Measurements from ENCODE around the gene MSRB3. TPM values are rescaled to one million over a fixed set of nuclear protein-coding genes. Genes with fewer than 3 reads are reported as not detected.

The MSRB3 gene
- total and polyA plus RNA-seq, 2 experiments from 2014 or later, result 16.9 to 19.2 TPM

GRCh38 chr12:65415826-65416225 lies 137.3 kb downstream of the MSRB3 start:
- Histone ChIP-seq H3K9me3 (ENCODE audit: low read depth) (no peaks in the 10 kb centered on the region), H3K4me3 (no peak overlapping the region), H3K27ac (no peak overlapping the region), H3K4me2 (no peak overlapping the region), H3K79me2 (no peaks in the 10 kb centered on the region), H3K27me3 (no peaks in the 10 kb centered on the region), H3K9me2 (replicated peaks; ENCODE audit: insufficient read depth) (no peaks in the 10 kb centered on the region), H2AFZ (no peak overlapping the region), H3K4me1 (ENCODE audit: insufficient read depth) (peaks cover under 1% of the 10 kb centered on the region), H3K36me3 (replicated peaks; ENCODE audit: insufficient read depth, low read depth) (no peaks in the 10 kb centered on the region), H4K20me1 (ENCODE audit: insufficient read depth, poor library complexity, severe bottlenecking) (no peaks in the 10 kb centered on the region)
- DNase-seq (ENCODE audit: low spot score), result peak; percentile 22
- TF ChIP-seq CTCF (IDR thresholded peaks at IDR 0.05; ENCODE audit: poor library complexity), result no peak

DNA sequence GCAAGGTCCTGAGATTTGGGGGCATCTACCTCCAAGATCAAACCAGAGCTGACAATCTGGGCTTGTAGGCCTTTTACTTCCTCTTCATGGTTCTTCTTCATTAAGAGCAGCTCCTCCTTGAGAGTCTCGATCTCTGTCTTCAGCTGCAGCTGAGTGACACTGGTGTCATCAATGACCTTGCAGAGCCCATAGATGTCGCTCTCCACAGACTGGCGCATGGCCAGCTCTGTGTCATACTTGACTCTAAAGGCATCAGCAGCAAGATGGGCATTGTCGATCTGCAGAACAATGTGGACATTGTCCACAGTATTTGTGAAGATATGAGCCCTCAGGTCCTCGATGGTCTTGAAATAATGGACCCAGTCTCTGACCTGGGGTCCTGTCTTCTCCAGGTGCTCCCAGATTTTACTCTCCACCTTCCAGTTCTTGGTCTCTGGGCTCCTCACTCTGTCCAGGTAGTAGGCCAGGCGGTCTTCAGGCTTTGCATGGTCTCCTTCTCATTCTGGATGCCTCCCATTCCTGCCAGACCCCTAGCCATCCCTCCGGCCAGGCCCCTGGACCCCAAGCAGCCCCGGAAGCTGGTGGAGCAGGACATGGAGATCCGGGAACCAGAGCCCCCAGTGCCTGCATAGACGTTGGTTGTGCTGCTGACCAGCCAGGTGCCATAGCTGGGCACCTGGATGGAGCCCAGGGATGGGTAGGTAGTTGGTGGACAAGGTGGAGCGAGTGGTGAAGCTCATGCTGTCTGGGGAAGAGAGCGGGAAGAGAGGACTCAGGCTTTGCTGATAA lies 141.0 kb downstream of the MSRB3 start:
- WGBS (ENCODE audit: low lambda C conversion rate, missing lambda C conversion rate), result 93% methylated on average over 12 of the region's 12 CpGs
- Histone ChIP-seq H3K4me1 (ENCODE audit: insufficient read depth) (no peaks in the 10 kb centered on the region), H2AFZ (no peak overlapping the region), H3K27ac (no peak overlapping the region), H3K4me2 (no peak overlapping the region), H3K9me3 (ENCODE audit: low read depth) (no peaks in the 10 kb centered on the region), H3K36me3 (replicated peaks; ENCODE audit: insufficient read depth, low read depth) (no peaks in the 10 kb centered on the region), H3K79me2 (no peaks in the 10 kb centered on the region), H3K27me3 (no peaks in the 10 kb centered on the region), H3K9me2 (replicated peaks; ENCODE audit: insufficient read depth) (no peaks in the 10 kb centered on the region), H3K4me3 (no peak overlapping the region), H4K20me1 (ENCODE audit: insufficient read depth, poor library complexity, severe bottlenecking) (no peaks in the 10 kb centered on the region)
- no peak for TF ChIP-seq EZH2 (IDR thresholded peaks at IDR 0.05; ENCODE audit: borderline replicate concordance)
- no peak for TF ChIP-seq CTCF (IDR thresholded peaks at IDR 0.05; ENCODE audit: poor library complexity)
- no peak for TF ChIP-seq EZH2phosphoT487 (IDR thresholded peaks at IDR 0.05; ENCODE audit: low read depth, severe bottlenecking, unreplicated experiment)
- DNase-seq (ENCODE audit: low spot score), result no peak

DNA sequence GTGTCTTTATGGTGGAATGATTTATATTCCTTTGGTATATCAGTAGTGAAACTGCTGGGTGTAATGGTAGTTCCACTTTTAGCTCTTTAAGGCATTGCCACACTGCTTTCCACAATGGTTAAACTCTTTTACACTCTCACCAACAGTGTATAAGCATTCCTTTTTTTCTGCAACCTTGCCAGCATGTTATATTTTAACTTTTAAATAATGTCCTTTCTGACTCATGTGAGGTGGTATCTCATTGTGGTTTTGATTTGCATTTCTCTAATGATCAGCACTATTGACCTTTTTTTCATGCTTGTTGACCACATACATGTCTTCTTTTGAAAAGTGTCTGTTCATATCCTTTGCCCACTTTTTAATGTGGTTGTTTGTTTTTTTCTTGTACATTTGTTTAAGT lies 142.5 kb downstream of the MSRB3 start:
- DNase-seq (ENCODE audit: low spot score), result no peak
- TF ChIP-seq EZH2 (IDR thresholded peaks at IDR 0.05; ENCODE audit: borderline replicate concordance), result no peak
- no peak for TF ChIP-seq EZH2phosphoT487 (IDR thresholded peaks at IDR 0.05; ENCODE audit: low read depth, severe bottlenecking, unreplicated experiment)
- no peak for TF ChIP-seq CTCF (IDR thresholded peaks at IDR 0.05; ENCODE audit: poor library complexity)
- no peak overlapping the region for H2AFZ ChIP-seq

GRCh38 chr12:65427646-65428045 lies 149.2 kb downstream of the MSRB3 start:
- Histone ChIP-seq H3K27me3 (no peaks in the 10 kb centered on the region), H3K9me2 (replicated peaks; ENCODE audit: insufficient read depth) (no peaks in the 10 kb centered on the region), H3K4me3 (no peak overlapping the region), H3K9me3 (ENCODE audit: low read depth) (no peaks in the 10 kb centered on the region), H4K20me1 (ENCODE audit: insufficient read depth, poor library complexity, severe bottlenecking) (no peaks in the 10 kb centered on the region), H3K36me3 (replicated peaks; ENCODE audit: insufficient read depth, low read depth) (no peaks in the 10 kb centered on the region), H3K4me1 (ENCODE audit: insufficient read depth) (peaks cover 28% of the 10 kb centered on the region), H2AFZ (no peak overlapping the region), H3K4me2 (no peak overlapping the region), H3K27ac (no peak overlapping the region), H3K79me2 (no peaks in the 10 kb centered on the region)
- TF ChIP-seq EZH2phosphoT487 (IDR thresholded peaks at IDR 0.05; ENCODE audit: low read depth, severe bottlenecking, unreplicated experiment), result no peak
- no peak for TF ChIP-seq CTCF (IDR thresholded peaks at IDR 0.05; ENCODE audit: poor library complexity)
- no peak for TF ChIP-seq EZH2 (IDR thresholded peaks at IDR 0.05; ENCODE audit: borderline replicate concordance)
- DNase-seq (ENCODE audit: low spot score), result no peak
- 90% methylated on average over 1 of the region's 1 CpG for WGBS (ENCODE audit: low lambda C conversion rate, missing lambda C conversion rate)

More for the DNA sequence above, 142.5 kb downstream of the MSRB3 start:
- no peaks in the 10 kb centered on the region for H4K20me1 ChIP-seq (ENCODE audit: insufficient read depth, poor library complexity, severe bottlenecking)
- no peaks in the 10 kb centered on the region for H3K27me3 ChIP-seq
- no peak overlapping the region for H3K4me2 ChIP-seq
- no peaks in the 10 kb centered on the region for H3K79me2 ChIP-seq
- no peaks in the 10 kb centered on the region for H3K9me2 ChIP-seq (replicated peaks; ENCODE audit: insufficient read depth)
- no peak overlapping the region for H3K4me3 ChIP-seq
- H3K4me1 ChIP-seq (ENCODE audit: insufficient read depth), result no peaks in the 10 kb centered on the region
- H3K27ac ChIP-seq, result no peak overlapping the region
- no peaks in the 10 kb centered on the region for H3K36me3 ChIP-seq (replicated peaks; ENCODE audit: insufficient read depth, low read depth)
- H3K9me3 ChIP-seq (ENCODE audit: low read depth), result no peaks in the 10 kb centered on the region

Data from hepatocyte (in vitro differentiated cells).